ENCODE measurements around the gene CAMK2B.
"Not testable (repeated sequence)": the region's sequence is repeated elsewhere in the genome, so short reads cannot be mapped to it uniquely, and the experiment has no call there.

CAMK2B gene

DNA sequence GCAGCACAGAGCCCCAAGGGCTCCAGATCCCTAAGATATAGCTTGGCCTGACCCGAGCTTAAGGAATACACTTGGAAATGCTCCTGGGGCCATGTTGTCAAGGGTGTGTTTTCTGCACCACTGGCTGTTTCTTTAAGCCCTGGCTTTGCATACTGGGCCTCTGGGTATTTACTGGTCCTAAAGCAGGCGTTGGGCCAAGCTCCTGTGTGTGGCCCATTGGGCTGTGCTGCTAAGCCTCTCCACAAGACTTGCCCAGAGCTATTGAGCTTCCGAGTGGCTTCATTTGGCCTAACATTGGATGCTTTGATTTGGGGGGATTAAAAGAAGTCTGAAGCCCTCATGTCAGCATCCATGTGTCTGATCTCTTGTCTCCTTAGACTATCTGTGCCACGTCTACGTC, 119.4 kb downstream of the CAMK2B start:
- Histone ChIP-seq H3K9ac (ENCODE audit: low read length) (no peak overlapping the region), H3F3A (ENCODE audit: insufficient read depth, low read length) (no peaks in the 10 kb centered on the region), H3K4me1 (ENCODE audit: insufficient read depth, low read length, severe bottlenecking) (peaks cover 16% of the 10 kb centered on the region), H3K9me3 (ENCODE audit: low read length) (no peaks in the 10 kb centered on the region), H3K9me2 (ENCODE audit: low read depth, low read length) (no peaks in the 10 kb centered on the region), H3K27ac (ENCODE audit: low read depth, low read length, poor library complexity, severe bottlenecking) (no peak overlapping the region), H2AFZ (ENCODE audit: low read length) (no peak overlapping the region), H3K36me3 (ENCODE audit: insufficient read depth, low read length) (peaks cover 67% of the 10 kb centered on the region), H3K4me3 (ENCODE audit: low read depth, low read length, poor library complexity, severe bottlenecking) (no peak overlapping the region), H3K4me2 (ENCODE audit: low read length) (no peak overlapping the region), H3K27me3 (ENCODE audit: insufficient read depth, low read length) (no peaks in the 10 kb centered on the region), H3K79me2 (ENCODE audit: insufficient read depth, low read length) (peaks cover 27% of the 10 kb centered on the region), H4K20me1 (ENCODE audit: insufficient read depth, low read length) (no peaks in the 10 kb centered on the region)
- TF ChIP-seq, protein P1, sequence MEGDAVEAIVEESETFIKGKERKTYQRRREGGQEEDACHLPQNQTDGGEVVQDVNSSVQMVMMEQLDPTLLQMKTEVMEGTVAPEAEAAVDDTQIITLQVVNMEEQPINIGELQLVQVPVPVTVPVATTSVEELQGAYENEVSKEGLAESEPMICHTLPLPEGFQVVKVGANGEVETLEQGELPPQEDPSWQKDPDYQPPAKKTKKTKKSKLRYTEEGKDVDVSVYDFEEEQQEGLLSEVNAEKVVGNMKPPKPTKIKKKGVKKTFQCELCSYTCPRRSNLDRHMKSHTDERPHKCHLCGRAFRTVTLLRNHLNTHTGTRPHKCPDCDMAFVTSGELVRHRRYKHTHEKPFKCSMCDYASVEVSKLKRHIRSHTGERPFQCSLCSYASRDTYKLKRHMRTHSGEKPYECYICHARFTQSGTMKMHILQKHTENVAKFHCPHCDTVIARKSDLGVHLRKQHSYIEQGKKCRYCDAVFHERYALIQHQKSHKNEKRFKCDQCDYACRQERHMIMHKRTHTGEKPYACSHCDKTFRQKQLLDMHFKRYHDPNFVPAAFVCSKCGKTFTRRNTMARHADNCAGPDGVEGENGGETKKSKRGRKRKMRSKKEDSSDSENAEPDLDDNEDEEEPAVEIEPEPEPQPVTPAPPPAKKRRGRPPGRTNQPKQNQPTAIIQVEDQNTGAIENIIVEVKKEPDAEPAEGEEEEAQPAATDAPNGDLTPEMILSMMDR (IDR thresholded peaks at IDR 0.05; ENCODE audit: low read length), result no peak
- TF ChIP-seq EZH2 (IDR thresholded peaks at IDR 0.05; ENCODE audit: borderline replicate concordance, low read length), result no peak

- Histone ChIP-seq H4K20me1 (ENCODE audit: insufficient read depth, low read length) (no peaks in the 10 kb centered on the region), H3K27ac (ENCODE audit: low read depth, low read length, poor library complexity, severe bottlenecking) (no peak overlapping the region)
These were observed 123.6 kb downstream of the CAMK2B start for GRCh38 chr7:44201813-44202212.

GRCh38 chr7:44200699-44201461, 124.5 kb downstream of the CAMK2B start, which contains the start of gene YKT6:
Gene YKT6, plus strand, starts transcription at chr7:44200978. Its CDS starts 158 bp downstream, at chr7:44201136.
- H3K27ac ChIP-seq (ENCODE audit: low read depth, low read length, poor library complexity, severe bottlenecking), result no peak within 1 kb of the TSS
- H3K4me2 ChIP-seq (ENCODE audit: low read length), result peak within 1 kb of the TSS; percentile 94
- no peaks in the 10 kb centered on the region for H3K27me3 ChIP-seq (ENCODE audit: insufficient read depth, low read length)
- H3F3A ChIP-seq (ENCODE audit: insufficient read depth, low read length), result no peaks in the 10 kb centered on the region
- no peaks in the 10 kb centered on the region for H3K9me3 ChIP-seq (ENCODE audit: low read length)
- H3K36me3 ChIP-seq (ENCODE audit: insufficient read depth, low read length), result peaks cover 17% of the 10 kb centered on the region
- peak within 1 kb of the TSS; percentile 90 for H3K9ac ChIP-seq (ENCODE audit: low read length)
- H3K9me2 ChIP-seq (ENCODE audit: low read depth, low read length), result no peaks in the 10 kb centered on the region
- H2AFZ ChIP-seq (ENCODE audit: low read length), result no peak within 1 kb of the TSS
- TF ChIP-seq EZH2 (IDR thresholded peaks at IDR 0.05; ENCODE audit: borderline replicate concordance, low read length), result no peak
- TF ChIP-seq, protein P1 (IDR thresholded peaks at IDR 0.05; ENCODE audit: low read length), result peak; percentile 57
- no peaks in the 10 kb centered on the region for H4K20me1 ChIP-seq (ENCODE audit: insufficient read depth, low read length)
- H3K79me2 ChIP-seq (ENCODE audit: insufficient read depth, low read length), result peaks cover 27% of the 10 kb centered on the region
- peaks cover 16% of the 10 kb centered on the region for H3K4me1 ChIP-seq (ENCODE audit: insufficient read depth, low read length, severe bottlenecking)
- H3K4me3 ChIP-seq (ENCODE audit: low read depth, low read length, poor library complexity, severe bottlenecking), result peak within 1 kb of the TSS; percentile 86

More at GRCh38 chr7:44201813-44202212, 123.6 kb downstream of the CAMK2B start:
- Histone ChIP-seq H3K9me3 (ENCODE audit: low read length) (no peaks in the 10 kb centered on the region), H3K9me2 (ENCODE audit: low read depth, low read length) (no peaks in the 10 kb centered on the region), H3K9ac (ENCODE audit: low read length) (peak overlapping the region; percentile 90), H2AFZ (ENCODE audit: low read length) (no peak overlapping the region), H3F3A (ENCODE audit: insufficient read depth, low read length) (no peaks in the 10 kb centered on the region), H3K79me2 (ENCODE audit: insufficient read depth, low read length) (peaks cover 27% of the 10 kb centered on the region), H3K4me3 (ENCODE audit: low read depth, low read length, poor library complexity, severe bottlenecking) (peak overlapping the region; percentile 86), H3K4me2 (ENCODE audit: low read length) (peak overlapping the region; percentile 94), H3K27me3 (ENCODE audit: insufficient read depth, low read length) (no peaks in the 10 kb centered on the region), H3K36me3 (ENCODE audit: insufficient read depth, low read length) (peaks cover 27% of the 10 kb centered on the region), H3K4me1 (ENCODE audit: insufficient read depth, low read length, severe bottlenecking) (peaks cover 16% of the 10 kb centered on the region)
- TF ChIP-seq EZH2 (IDR thresholded peaks at IDR 0.05; ENCODE audit: borderline replicate concordance, low read length), result no peak
- TF ChIP-seq, protein P1 (IDR thresholded peaks at IDR 0.05; ENCODE audit: low read length), result no peak

GRCh38 chr7:44200163-44200562, 125.2 kb downstream of the CAMK2B start:
- H3K4me2 ChIP-seq (ENCODE audit: low read length); H3K9ac ChIP-seq (ENCODE audit: low read length); H3K4me3 ChIP-seq (ENCODE audit: low read depth, low read length, poor library complexity, severe bottlenecking): not testable (repeated sequence)

More at GRCh38 chr7:44200163-44200562, 125.2 kb downstream of the CAMK2B start:
- not testable (repeated sequence) for H3K9me3 ChIP-seq (ENCODE audit: low read length); H3K9me2 ChIP-seq (ENCODE audit: low read depth, low read length); H3K27ac ChIP-seq (ENCODE audit: low read depth, low read length, poor library complexity, severe bottlenecking); H3K27me3 ChIP-seq (ENCODE audit: insufficient read depth, low read length); H3F3A ChIP-seq (ENCODE audit: insufficient read depth, low read length); H4K20me1 ChIP-seq (ENCODE audit: insufficient read depth, low read length); H2AFZ ChIP-seq (ENCODE audit: low read length)
- Histone ChIP-seq H3K36me3 (ENCODE audit: insufficient read depth, low read length) (peaks cover 10% of the 10 kb centered on the region; the same call in 1 of the 2 replicates), H3K79me2 (ENCODE audit: insufficient read depth, low read length) (peaks cover 27% of the 10 kb centered on the region), H3K4me1 (ENCODE audit: insufficient read depth, low read length, severe bottlenecking) (peaks cover 16% of the 10 kb centered on the region)
